DOHH2 (cell line): ENCODE measurements around the gene ARHGEF12.

Source experiments
- CTCF ChIP-seq: fragments of 200-600 bp; sonication (generic); IDR thresholded peaks from one replicate; pipeline ENCODE4 v1.5.1; 2014; ENCODE audit warnings: antibody characterized with exemption, mild to moderate bottlenecking, low read depth, low read length; ENCODE audit not compliant: poor library complexity, severe bottlenecking
- EZH2phosphoT487 ChIP-seq: fragments of 200-600 bp; sonication (generic); IDR thresholded peaks from 2 replicates; pipeline ENCODE4 v1.6.1; 2017; ENCODE audit warnings: borderline replicate concordance, mild to moderate bottlenecking, antibody characterized with exemption, low read length, moderate library complexity, mixed read lengths

DNA sequence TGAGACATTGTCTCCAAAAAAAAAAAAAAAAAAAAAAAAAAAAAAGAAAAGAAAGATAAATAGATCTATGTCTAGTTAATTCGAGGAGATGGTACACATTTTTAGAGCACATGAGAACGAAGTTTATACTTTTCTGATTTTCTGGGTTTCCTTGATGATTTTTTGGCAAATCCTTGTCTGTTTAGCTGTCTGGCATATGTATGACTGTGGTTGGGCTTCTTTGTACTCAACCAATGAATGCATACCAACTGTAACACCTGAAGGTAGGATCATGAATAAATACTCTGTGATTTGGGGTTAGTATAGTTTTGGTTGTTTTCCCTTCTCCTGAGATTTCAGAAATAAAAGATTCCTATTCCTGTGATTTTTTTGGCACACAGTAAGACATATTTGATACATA is 63.1 kb downstream of the ARHGEF12 start:
- TF ChIP-seq CTCF (no peak), EZH2phosphoT487 (no peak)
